ENCODE measurements around the gene RSPO3. TPM values are rescaled to one million over a fixed set of nuclear protein-coding genes. Genes with fewer than 3 reads are reported as not detected.

The RSPO3 gene
- polyA plus RNA-seq, 2 of the 4 experiments (the other 2 are of a cell fraction): 32.4 to 128 TPM

DNA sequence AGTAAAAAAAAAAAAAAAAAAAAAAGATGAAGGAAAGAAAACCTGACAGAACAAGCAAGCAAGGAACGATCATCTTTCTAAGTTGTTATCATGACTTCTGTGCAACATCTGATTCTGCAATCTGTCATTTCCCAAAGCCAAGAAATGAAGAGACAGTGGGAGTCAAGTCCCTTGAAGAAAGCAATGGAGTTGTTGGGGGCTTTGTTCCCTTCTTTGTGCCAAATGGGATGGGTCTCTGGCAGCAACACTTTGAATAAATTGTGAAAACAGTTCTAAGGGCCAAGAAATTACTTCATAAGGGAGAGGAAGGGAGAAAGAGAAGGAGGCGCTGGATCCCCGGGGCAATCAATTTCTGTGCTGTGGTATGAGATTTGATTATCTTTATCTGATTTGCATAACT, 33.3 kb upstream of the RSPO3 start:
- no peaks in the 10 kb centered on the region for H3K4me1 ChIP-seq
- ChIA-PET POLR2A (no interaction called here), CTCF (interaction anchor here (1.0 kb wide), 1 partner anchor 282 kb away, joined by 4 read pairs; no protein-coding TSS in a partner anchor)
- H3K9me3 ChIP-seq: no peaks in the 10 kb centered on the region
- FAIRE-seq (no peak), DNase-seq (ENCODE audit: low read depth in 1 of 2, low spot score in 1 of 2) (no peak), ATAC-seq (no peak)
- 88% methylated on average over 3 of the region's 3 CpGs for WGBS (ENCODE audit: missing lambda C conversion rate)
- H3K4me2 ChIP-seq: no peak overlapping the region
- no peak overlapping the region for H3K27ac ChIP-seq
- TF ChIP-seq FOSB (CRISPR knock-in tag; IDR thresholded peaks at IDR 0.05): no peak
- TF ChIP-seq SREBF2 (IDR thresholded peaks at IDR 0.05): no peak
- TF ChIP-seq, protein P1, sequence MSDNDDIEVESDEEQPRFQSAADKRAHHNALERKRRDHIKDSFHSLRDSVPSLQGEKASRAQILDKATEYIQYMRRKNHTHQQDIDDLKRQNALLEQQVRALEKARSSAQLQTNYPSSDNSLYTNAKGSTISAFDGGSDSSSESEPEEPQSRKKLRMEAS (IDR thresholded peaks at IDR 0.05): no peak
- TF ChIP-seq CHD4 (IDR thresholded peaks at IDR 0.05; ENCODE audit: borderline replicate concordance): no peak
- TF ChIP-seq HOXA7 (CRISPR knock-in tag; IDR thresholded peaks at IDR 0.05): no peak
- TF ChIP-seq, protein P2, sequence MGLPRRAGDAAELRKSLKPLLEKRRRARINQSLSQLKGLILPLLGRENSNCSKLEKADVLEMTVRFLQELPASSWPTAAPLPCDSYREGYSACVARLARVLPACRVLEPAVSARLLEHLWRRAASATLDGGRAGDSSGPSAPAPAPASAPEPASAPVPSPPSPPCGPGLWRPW (IDR thresholded peaks at IDR 0.05): no peak
- no peak for TF ChIP-seq MAZ (IDR thresholded peaks at IDR 0.05; ENCODE audit: borderline replicate concordance, low read depth, low read length)
- no peak for TF ChIP-seq CBX2 (IDR thresholded peaks at IDR 0.05; ENCODE audit: borderline replicate concordance, low read depth)
- TF ChIP-seq RNF2 (IDR thresholded peaks at IDR 0.05; ENCODE audit: borderline replicate concordance, low read depth): no peak
- TF ChIP-seq, protein P3, sequence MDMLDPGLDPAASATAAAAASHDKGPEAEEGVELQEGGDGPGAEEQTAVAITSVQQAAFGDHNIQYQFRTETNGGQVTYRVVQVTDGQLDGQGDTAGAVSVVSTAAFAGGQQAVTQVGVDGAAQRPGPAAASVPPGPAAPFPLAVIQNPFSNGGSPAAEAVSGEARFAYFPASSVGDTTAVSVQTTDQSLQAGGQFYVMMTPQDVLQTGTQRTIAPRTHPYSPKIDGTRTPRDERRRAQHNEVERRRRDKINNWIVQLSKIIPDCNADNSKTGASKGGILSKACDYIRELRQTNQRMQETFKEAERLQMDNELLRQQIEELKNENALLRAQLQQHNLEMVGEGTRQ (IDR thresholded peaks at IDR 0.05): no peak
- TF ChIP-seq, protein P4, sequence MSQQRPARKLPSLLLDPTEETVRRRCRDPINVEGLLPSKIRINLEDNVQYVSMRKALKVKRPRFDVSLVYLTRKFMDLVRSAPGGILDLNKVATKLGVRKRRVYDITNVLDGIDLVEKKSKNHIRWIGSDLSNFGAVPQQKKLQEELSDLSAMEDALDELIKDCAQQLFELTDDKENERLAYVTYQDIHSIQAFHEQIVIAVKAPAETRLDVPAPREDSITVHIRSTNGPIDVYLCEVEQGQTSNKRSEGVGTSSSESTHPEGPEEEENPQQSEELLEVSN (IDR thresholded peaks at IDR 0.05; ENCODE audit: borderline replicate concordance, low read depth): no peak
- TF ChIP-seq GATA3 (IDR thresholded peaks at IDR 0.05; ENCODE audit: borderline replicate concordance): no peak
- no peak for TF ChIP-seq SMC3 (IDR thresholded peaks at IDR 0.05)
- no peak for TF ChIP-seq HDAC2 (IDR thresholded peaks at IDR 0.05)
- no peak for TF ChIP-seq RARB (CRISPR knock-in tag; IDR thresholded peaks at IDR 0.05)
- no peak for TF ChIP-seq NPAS2 (CRISPR knock-in tag; IDR thresholded peaks at IDR 0.05; ENCODE audit: borderline replicate concordance)
- TF ChIP-seq MYC (IDR thresholded peaks at IDR 0.05; ENCODE audit: borderline replicate concordance, low read length): no peak
- TF ChIP-seq RFX5 (IDR thresholded peaks at IDR 0.05): no peak
- no peak for TF ChIP-seq ZNF302 (CRISPR knock-in tag; IDR thresholded peaks at IDR 0.05)
- TF ChIP-seq, protein P5, sequence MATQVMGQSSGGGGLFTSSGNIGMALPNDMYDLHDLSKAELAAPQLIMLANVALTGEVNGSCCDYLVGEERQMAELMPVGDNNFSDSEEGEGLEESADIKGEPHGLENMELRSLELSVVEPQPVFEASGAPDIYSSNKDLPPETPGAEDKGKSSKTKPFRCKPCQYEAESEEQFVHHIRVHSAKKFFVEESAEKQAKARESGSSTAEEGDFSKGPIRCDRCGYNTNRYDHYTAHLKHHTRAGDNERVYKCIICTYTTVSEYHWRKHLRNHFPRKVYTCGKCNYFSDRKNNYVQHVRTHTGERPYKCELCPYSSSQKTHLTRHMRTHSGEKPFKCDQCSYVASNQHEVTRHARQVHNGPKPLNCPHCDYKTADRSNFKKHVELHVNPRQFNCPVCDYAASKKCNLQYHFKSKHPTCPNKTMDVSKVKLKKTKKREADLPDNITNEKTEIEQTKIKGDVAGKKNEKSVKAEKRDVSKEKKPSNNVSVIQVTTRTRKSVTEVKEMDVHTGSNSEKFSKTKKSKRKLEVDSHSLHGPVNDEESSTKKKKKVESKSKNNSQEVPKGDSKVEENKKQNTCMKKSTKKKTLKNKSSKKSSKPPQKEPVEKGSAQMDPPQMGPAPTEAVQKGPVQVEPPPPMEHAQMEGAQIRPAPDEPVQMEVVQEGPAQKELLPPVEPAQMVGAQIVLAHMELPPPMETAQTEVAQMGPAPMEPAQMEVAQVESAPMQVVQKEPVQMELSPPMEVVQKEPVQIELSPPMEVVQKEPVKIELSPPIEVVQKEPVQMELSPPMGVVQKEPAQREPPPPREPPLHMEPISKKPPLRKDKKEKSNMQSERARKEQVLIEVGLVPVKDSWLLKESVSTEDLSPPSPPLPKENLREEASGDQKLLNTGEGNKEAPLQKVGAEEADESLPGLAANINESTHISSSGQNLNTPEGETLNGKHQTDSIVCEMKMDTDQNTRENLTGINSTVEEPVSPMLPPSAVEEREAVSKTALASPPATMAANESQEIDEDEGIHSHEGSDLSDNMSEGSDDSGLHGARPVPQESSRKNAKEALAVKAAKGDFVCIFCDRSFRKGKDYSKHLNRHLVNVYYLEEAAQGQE (IDR thresholded peaks at IDR 0.05): no peak
- H3K4me3 ChIP-seq: no peak overlapping the region

DNA sequence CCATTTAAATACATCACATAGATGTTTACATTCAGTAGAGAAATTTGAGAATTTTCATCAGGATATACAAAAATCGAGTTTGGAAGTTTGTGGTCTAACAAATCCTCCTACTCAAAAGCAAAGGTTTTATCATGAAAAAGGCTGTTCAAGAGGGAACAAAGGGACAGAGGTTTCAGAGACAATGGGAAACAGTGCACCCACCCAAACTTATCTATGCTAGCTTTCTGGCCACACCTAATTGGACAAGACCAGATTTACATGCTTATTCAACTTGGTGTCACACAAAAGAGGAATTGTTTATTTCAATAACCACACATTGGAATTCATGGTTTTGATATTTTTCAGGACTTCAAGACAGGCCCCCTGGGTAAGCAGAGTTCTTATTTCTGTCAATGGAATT, 28.4 kb upstream of the RSPO3 start:
- H3K4me3 ChIP-seq: no peak overlapping the region
- ChIA-PET POLR2A (no interaction called here), CTCF (no interaction called here)
- DNase-seq (ENCODE audit: low read depth in 1 of 2, low spot score in 1 of 2) (no peak), ATAC-seq (no peak), FAIRE-seq (no peak)
- H3K9me3 ChIP-seq: no peaks in the 10 kb centered on the region
- WGBS (ENCODE audit: missing lambda C conversion rate): 14% methylated on average over 1 of the region's 1 CpG
- H3K4me2 ChIP-seq: no peak overlapping the region
- H3K27ac ChIP-seq: no peak overlapping the region
- no peaks in the 10 kb centered on the region for H3K4me1 ChIP-seq
- no peak for TF ChIP-seq CBX8 (IDR thresholded peaks at IDR 0.05)
- TF ChIP-seq HDAC2 (IDR thresholded peaks at IDR 0.05): no peak
- TF ChIP-seq ZFP36 (IDR thresholded peaks at IDR 0.05; ENCODE audit: borderline replicate concordance, partially characterized antibody): no peak
- TF ChIP-seq ZC3H11A (IDR thresholded peaks at IDR 0.05): no peak
- no peak for TF ChIP-seq FOSL2 (IDR thresholded peaks at IDR 0.05)
- no peak for TF ChIP-seq FOSL2 (CRISPR knock-in tag; IDR thresholded peaks at IDR 0.05)
- no peak for TF ChIP-seq NPAS2 (CRISPR knock-in tag; IDR thresholded peaks at IDR 0.05; ENCODE audit: borderline replicate concordance)
- TF ChIP-seq, protein P6, sequence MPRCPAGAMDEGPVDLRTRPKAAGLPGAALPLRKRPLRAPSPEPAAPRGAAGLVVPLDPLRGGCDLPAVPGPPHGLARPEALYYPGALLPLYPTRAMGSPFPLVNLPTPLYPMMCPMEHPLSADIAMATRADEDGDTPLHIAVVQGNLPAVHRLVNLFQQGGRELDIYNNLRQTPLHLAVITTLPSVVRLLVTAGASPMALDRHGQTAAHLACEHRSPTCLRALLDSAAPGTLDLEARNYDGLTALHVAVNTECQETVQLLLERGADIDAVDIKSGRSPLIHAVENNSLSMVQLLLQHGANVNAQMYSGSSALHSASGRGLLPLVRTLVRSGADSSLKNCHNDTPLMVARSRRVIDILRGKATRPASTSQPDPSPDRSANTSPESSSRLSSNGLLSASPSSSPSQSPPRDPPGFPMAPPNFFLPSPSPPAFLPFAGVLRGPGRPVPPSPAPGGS (IDR thresholded peaks at IDR 0.05): no peak
- no peak for TF ChIP-seq EHF (CRISPR knock-in tag; IDR thresholded peaks at IDR 0.05)
